Fibroblast of skin of left biceps (primary cell): ENCODE data around the gene S100A8.
"Not testable (repeated sequence)": the region's sequence is repeated elsewhere in the genome, so short reads cannot be mapped to it uniquely, and the experiment has no call there.

Experiments
- DNase-seq, 2 experiments: peaks; one replicate each; pipeline ENCODE4 v3.0.0-alpha.2; 2013; ENCODE audit warnings: low read depth in 2 of 2

S100A8 gene

DNA sequence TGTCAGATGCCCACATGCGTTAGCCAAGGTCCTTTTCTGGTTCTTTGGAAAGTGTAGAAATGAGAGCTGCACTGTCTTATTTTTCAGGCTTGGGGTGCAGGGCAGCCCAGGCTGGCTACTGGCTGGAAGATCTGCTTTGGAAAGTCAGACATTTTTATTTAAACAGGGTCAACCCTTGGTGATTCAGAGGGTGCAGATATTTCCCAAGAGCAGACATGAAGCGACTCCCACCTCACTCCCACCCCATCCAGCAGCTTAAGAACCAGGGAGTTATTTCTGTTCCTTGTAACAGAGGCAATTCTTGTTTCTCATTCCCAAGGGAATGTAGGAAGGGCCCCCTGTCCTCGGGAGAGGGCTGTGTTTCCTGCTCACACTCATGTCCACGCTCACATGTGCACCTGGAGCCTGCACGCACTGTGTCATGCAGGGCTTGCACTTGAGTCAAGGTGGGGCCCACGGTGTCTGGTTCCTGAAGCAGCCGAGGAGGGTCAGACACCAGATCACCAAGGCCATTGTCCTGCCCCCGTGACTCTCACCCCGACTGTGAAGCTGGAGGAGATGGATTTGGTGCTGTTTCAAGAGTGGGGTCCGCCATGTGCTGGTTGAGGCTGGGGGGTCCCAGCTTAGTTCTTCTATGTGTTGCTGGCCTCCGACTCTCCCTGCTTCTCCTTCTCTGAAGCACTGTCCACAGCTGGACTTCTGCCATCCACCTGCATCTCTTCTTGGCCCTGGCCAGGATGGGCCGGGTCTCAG lies 26.4 kb upstream of the S100A8 start:
- DNase-seq, result no peak

DNA sequence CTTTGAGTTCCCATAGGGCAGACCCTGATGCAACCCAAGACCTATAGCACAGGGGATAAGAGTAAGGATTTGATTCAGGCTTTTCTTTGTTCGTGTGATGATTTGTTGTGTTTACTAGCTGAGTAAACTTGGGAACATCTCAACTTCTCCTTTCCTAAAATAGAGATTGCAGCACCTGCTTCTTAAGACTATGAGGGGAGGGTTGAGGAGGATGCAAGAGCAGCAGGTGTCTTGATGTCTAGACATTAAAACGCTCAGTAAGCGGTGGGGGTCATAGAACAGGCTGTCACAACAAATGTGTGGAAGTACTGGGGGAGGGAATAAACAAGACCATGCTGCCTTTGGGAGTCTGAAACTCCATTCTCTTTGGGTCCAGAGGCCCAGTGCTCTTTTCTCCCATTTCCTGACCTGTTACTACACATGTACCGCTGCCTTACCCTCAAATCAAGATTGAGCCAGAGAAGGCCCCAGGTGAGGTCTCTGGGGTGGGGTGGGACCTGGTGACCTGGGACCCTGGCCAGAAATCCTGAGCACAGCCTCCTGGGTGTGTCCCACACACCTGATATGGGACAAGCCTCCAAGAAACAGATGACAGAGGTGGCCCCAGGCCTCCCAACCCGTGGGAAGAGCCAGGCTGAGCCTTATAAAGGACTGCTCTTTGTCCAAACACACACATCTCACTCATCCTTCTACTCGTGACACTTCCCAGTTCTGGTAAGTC lies 25.1 kb upstream of the S100A8 start, which contains the start of gene S100A7A:
TSS of gene S100A7A (plus strand) at position 671 of the 721 bp plus-strand sequence. CDS start 1,563 bp downstream, outside the sequence.
- DNase-seq, result no peak

DNA sequence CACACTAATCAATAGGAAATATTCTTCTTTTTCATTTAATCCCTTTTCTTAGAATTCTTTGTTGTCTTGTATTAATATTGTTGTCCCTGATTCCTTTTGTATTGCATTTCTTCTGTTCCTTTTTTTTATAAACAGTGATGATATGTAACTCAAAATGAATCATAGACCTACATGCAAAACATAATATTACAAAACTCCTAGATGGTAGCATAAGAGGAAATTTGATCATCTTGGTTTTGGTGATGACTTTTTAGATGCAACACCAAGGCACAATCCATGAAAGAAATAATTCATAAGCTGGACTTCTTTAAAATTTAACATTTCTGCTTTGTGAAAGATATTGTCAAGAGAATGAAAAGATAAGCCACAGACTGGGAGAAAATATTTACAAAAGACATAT lies 23.1 kb upstream of the S100A8 start:
- not testable (repeated sequence) for DNase-seq

DNA sequence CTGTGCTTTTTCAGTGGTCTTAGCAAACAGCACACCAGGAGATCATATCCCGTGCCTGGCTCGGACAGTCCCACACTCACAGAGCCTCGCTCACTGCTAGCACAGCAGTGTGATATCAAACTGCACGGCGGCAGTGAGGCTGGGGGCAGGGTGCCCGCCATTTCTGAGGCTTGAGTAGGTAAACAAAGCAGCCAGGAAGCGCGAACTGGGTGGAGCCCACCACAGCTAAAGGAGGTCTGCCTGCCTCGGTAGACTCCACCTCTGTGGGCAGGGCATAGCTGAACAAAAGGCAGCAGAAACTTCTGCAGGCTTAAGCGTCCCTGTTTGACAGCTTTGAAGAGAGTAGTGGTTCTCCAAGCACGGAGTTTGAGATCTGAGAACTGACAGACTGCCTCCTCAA lies 16.4 kb upstream of the S100A8 start:
- not testable (repeated sequence) for DNase-seq

DNA sequence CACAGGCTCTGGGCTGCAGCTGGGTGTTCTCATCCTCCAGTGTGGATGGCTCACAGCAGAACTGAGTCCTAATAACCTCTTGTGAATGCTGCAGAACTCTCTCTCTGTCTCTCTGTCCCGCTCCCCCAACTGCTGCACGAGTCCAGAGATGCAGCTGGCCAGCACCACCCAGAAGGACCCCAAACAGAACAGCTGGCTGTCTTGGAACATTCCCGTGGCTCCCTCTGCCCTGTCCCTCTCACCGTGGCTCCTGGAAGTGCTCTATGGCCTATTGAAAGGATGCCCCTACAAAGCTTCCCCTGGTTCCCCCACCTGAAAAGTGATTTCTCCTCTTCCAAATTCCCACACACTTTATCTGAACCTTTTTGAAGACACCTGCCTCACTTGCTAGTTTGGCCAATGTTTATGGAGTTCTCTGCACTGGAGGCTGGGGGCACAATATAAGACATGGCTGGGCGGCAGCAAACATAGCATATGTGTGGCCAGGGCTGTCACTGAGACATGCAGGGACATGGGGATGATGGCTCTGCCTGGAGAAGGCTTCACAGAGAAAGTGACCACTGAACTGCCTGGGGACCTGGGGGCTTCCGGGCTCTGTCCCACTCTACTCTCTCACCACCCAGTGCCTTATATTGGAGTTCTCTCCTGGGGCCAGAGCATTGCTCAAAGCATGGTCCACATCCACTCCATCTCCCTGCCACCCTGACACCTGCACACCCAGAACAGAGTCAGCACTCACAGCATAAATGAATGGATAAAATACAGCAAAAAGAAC lies 15.1 kb upstream of the S100A8 start:
- DNase-seq, result not testable (repeated sequence)

DNA sequence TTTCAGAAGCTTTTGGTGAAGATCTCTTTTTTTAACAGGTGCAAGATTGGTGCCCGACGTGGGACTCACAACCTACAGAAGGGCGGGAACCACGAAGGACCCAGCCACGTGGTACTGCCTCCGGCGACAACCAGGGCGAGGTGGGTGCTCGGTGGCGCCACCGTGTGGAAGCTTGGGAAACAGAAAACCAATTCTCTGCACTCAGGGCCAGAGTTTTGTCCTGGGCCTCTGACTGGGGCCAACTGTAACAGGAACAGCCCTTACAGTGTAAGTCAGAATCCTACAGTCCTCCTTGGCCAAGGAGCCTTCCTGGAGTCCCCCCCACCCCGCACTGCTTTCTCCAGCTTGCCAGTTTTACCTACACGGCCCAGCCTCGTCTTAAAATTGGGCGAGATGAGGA lies 13.9 kb upstream of the S100A8 start:
- no peak for DNase-seq

DNA sequence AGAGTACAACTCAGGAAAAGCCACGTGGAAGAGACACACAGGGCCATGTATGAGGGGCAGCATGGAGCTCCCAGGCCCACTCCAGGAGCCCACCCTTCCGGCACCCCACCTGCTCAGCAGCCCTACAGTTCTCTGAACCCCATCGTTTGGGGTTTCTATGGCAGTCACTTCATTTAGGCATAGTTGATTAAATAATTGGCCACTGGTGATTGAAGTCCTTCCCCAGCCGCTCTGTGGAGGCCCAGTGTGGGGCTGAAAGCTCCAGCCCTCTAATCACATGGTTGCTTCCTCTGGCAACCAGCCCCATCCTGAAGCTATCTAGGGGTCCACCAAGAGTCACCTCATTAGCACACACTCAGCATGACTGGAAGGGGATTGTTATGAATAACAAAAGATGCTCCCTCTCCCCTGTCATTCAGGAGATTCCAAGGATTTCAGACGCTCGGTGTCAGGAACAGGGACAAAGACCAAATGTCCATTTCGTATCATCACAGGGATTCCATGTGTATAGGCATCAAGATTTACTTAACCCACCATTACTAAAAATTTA lies 13.3 kb upstream of the S100A8 start:
- DNase-seq, result no peak

DNA sequence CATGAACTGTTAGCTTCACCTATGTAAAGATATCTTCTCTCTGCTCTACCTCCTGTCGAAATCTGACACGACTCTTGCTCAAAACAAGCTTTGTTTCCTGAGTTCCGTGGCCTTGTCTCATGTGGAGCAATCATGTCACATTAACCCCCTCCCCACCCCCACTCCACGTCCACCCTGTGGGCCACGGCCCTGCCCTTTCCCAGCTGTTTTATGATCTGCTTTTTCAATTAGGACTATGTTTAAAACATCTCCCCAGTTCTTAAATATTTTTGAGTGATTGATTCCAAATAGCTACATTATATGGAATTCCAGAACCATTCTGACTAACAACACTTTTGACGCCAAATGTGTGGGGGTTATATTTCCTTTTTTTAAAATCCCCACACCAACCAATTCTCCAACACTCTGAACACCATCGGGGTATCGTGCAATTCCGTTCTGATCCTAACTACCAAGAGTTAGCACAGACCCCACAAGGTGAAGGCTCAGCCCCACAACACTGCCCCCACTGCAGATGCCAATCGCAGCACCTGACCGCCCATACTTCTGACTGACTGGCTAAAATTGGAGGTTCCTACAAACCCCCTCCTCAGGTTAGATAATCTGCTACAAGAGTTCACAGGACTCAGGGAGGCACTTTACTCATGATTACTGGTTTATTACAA lies 12.7 kb upstream of the S100A8 start:
- DNase-seq, result no peak

DNA sequence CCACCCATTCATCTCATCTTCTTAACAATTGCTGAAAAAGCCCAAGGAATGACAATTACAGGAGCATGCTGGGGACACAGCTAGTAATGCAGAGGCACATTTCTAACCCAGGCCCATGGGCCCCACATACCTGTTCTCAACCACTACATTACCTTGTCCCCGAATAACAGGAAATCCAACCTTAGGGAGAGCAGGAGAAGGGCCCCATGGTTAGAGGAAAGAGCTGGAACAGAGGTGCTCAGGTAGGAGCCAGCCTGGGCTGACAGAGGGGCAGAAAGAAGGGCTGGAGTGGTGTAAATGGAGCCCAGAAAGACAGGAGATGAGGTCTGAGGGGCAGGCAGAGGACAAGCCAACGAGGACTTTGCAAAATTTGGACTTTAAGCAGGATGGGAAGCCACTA lies 11.4 kb upstream of the S100A8 start:
- no peak for DNase-seq

DNA sequence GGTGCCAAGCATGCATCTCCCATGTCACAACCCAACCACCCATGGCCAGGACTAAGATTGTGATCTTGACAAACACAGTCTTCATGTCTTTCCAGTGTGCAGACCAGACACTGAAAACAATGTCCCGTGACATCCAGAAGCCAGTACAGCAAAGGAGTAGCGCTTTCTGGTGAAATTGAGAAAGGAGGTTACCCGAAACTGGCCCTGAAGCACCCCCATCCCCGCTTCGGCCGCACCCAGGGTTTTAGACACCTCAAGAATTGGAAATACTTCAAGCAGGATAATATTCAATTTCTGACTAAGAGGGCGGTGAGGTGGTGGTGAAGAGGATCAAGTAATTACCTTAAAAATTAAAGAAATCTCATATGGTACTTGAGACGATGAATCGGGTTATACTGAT lies 10.6 kb upstream of the S100A8 start:
- DNase-seq, result no peak

DNA sequence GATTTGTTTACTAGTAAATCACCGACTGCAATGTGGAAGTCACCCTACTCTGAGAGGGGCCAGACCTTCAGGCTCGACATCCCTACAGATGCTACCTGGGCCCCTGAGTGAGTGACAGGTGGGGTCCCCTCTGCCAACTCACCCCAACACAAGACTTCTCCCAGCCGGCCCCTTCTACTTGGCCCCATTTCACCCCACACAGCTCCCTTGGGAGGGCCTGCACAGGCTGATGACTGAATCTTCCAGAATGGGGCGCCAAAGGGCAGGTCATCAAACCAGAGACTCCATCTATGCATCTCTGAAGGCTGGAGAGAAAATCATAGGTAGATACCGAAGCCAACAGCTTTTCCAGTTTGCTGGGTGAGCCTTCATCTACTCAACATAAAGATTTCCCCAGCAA lies 9.4 kb upstream of the S100A8 start:
- no peak for DNase-seq

DNA sequence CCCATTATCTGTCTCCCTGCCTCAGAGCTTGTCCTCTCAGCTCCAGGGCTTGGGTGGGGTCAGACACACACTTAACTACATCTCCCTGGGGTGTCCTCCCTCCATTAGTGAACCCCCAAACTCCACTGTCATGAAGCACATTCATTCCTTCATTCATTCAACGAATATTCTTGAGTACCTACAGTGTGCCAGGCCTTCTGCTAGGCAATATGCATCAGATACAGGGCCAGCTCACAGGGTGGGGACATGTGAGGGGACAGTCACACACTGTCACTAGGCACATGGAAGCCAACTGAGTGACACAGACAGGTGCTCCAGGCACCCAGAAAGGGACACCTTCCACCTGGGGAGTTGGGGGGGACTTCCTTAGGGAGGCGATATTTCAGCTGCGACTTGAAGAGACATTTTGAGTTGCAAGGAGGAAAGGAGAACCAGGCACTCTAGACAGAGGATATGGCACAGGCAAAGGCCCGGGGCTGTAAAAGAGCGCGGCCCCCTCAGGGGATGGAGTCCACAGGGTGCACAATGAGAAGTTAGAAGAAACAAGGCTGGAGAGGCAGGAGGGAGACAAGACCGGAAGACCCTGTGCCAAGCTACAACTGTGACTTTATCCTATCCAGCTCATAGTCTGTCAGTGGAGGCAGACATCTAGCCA lies 8.7 kb upstream of the S100A8 start:
- DNase-seq, result no peak

DNA sequence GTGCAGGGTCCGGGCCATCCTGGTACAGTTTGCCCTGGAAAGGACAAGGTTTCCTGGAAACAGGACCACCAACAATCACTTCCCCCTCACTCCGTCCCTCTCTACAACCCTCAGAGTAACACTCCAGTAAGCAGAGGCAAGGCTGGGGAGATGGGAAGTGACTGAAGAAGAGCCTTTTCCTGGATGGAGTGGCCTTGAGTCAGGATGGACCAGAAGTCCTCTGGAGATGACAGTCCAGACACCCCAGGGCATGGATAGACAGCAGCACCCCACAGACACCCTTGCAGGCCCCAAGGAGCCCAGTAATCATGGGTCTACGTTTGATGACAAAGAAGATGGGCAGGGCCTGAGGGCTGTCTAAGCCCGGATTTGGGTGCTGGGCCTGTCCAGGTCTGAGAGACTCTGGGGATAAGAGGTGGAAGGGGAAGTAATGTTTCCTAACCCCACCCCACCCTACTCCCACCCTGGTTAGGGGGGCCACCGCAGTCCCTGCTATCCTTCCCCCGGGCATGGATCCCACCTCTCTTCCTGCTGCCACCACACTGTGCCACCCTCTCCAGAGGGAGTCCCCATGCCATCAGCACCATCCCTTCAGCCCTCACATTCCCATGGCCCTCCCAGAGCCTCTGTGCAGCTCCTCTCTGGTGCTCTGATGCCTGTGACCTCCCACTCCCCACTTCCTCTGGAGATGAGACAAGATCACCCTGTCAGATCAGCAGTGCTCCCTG lies 7.2 kb upstream of the S100A8 start:
- no peak for DNase-seq

DNA sequence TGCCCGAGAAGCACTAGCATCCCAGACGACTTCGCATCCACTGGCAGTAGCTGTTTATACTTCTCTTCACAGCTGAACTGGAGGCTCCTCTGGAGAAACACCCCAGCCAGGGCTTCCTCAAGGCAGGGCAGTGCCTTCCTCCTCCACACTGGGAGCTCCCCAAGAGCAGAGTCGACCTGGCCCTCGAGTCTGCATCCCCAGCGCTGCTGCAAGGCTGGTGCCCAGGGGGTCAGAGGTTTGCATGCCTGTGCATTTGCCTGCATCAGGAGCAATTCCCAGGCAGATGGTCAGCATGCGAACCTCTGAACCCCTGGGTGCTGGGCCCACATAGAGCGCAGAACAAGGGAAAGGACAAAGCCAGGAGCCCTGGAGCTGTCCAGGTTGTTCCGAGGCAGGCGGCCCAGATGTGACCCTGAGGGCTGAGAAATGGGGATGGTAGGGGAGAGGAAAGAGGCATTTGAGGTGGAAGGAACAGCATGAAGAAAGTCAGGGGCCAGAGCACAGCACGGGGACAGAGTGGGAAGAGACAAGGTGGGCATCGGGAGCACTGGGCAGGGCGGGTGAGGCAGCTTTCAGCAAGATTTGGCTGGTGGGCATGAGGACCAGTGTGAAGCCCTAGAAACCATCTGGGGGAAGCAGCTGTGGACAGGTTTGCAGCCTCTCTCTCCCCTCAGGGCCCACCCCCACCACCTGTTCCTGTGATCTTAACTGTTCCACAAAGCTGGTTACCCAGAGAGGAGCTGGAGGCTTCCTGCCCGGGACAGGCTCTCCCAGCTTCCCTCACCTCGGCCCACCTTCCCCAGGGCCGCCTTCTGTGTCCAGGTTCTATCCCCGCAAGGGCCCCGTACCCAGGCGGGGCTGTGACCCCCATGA lies 6.4 kb upstream of the S100A8 start:
- no peak for DNase-seq

DNA sequence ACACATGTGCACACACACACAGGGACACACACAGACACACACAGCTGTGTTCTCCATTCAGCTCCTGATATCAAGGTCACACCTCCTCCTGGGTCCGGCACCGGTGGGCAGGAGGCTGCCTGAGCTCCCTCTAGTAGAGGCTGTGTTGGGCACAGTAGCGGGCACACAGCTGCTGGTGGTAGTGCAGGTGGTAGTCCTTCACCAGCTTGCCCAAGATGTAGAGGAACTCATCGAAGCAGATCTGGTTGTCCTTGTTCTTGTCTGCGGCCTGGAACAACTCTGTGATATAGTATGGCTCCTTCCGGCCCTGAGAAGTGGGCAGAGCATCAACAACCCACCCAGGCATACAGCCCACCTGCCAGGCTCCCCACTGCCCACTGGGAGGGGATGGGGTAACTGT lies 5.6 kb upstream of the S100A8 start:
- DNase-seq, result no peak

DNA sequence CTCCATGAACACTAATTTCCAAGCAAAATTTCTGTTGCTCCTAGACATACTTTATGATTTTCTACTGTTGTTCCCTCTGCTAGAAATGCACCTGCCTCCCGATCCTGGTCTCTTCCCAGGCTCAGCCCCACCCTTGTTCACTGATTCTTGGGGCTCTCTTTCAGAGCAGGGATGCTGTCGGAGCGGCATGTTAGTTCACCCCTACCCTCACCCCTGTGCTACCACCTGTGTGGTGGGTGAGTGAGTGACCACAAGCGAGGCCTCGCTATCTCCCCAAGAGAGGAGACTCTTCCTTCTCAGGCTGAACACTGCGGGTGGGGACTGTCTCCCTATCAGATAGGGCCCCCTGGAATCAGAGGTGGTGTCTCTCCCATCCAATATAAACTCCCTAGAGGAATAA lies 4.9 kb upstream of the S100A8 start:
- DNase-seq, result no peak

DNA sequence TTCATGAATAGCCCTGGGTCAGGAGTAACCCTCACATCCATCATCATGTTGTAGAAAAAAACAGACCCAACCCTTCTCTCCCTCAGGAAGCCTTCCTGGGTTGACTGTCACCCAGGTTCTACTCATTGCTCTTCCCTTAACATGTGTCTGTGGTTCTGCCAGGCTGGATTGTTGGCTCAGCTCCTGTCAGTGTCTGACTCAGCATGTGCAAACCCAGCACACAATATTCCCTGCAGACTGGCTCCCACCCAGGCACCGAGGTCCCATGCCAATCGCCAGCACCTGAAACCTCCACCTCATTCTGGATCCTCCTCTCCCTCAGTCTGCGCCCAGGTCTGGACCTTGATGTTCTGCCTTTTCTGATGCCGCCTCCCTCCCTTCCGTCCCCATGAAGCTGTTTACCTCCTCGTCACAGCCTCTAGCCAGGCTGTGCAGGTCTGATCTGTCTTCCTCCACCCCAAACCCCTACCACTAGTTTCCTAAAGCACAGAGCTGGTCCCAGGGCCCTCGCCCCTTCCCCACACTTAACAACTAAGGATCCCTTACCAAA lies 4.3 kb upstream of the S100A8 start:
- DNase-seq, result no peak

DNA sequence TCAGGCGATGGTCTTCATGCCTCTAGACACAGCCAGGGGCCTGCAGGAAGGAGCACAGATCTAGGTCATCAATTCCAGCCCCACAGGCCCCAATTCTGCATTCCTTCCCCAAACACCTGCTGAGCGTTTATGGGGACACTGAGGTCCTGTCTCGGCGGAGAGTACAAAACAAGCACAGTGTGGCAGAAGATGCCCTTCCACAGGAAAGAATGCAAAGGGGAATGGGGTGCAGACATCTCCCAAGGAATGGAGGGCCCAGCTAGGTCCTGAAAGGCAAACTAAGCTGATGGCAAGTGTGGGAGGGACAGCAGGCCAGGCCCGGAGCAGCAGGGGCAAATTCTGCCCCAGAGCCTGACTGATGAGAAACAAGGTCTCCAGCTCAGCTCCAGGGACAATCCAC lies 3.5 kb upstream of the S100A8 start:
- DNase-seq, result no peak

DNA sequence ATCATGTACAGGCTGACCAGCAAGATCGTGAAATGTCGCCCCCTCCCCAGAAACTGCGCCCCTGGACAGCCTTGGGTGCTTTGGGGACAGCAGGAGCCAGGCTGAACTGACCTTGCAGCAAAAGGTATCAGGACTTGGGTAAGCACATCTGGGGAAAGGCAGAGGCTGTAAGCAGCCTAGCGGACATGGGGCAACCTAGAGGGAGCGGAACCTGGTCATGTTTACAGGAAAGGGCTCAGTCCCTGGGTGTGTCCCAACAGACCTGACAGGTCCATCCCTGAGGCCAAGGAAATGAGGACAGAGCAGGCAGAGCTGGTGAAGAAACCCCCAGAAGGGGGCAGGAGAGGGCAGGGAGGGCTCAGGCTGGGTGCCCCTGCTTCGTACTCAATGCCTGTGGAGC lies 3.1 kb upstream of the S100A8 start:
- DNase-seq, result no peak
